CD4-positive, CD25-positive, alpha-beta regulatory T cell (primary cell): ENCODE measurements around the gene SNRNP70. TPM values are rescaled to one million over a fixed set of nuclear protein-coding genes. Genes with fewer than 3 reads are reported as not detected.

Source experiments
- ATAC-seq, 2 donors: fragments of 150-1000 bp; cut with Tn5 transposase; one replicate each; pipeline ENCODE4 v1.10.0; 2021; ENCODE audit warnings: low read depth in 2 of 2, moderate number of reproducible peaks in 2 of 2, moderate library complexity in 1 of 2
- DNase-seq, 3 donors: peaks; one replicate each; pipeline versions ENCODE4 v3.0.0 to v3.0.0-alpha.2; 2012 to 2022; ENCODE audit warnings: mixed read lengths in 1 of 3
- H3K27ac ChIP-seq: one replicate; pipeline ENCODE4 v1.7.0; 2013; ENCODE audit warnings: mild to moderate bottlenecking, low read length; ENCODE audit not compliant: insufficient read depth, poor library complexity, severe bottlenecking
- H3K27me3 ChIP-seq: one replicate; pipeline ENCODE4 v1.7.0; 2013; ENCODE audit warnings: low read length; ENCODE audit not compliant: control insufficient read depth, insufficient read depth
- H3K36me3 ChIP-seq: one replicate; pipeline ENCODE4 v1.7.0; 2013; ENCODE audit warnings: mild to moderate bottlenecking, low read length, moderate library complexity; ENCODE audit not compliant: control insufficient read depth, insufficient read depth
- H3K4me1 ChIP-seq: 2 replicates; pipeline ENCODE4 v1.7.0; 2013; ENCODE audit warnings: mild to moderate bottlenecking, low read length; ENCODE audit not compliant: insufficient read depth, control insufficient read depth, poor library complexity, severe bottlenecking
- H3K4me3 ChIP-seq: one replicate; pipeline ENCODE4 v1.7.0; 2013; ENCODE audit warnings: low read depth, mild to moderate bottlenecking, low read length, moderate library complexity
- H3K9me3 ChIP-seq, 2 experiments: 1 replicate in 1 of 2; 2 replicates in 1 of 2; pipeline ENCODE4 v1.7.0; 2013; ENCODE audit warnings: low read length in 2 of 2, mild to moderate bottlenecking in 1 of 2, moderate library complexity in 1 of 2; ENCODE audit not compliant: control insufficient read depth in 2 of 2
- H3K27ac Mint-ChIP-seq, 3 donors: one replicate each; pipeline ENCODE4 v1.8.0; 2020 to 2022; ENCODE audit warnings: mild to moderate bottlenecking in 3 of 3, mixed read lengths in 3 of 3, moderate library complexity in 2 of 3
- H3K27me3 Mint-ChIP-seq: one replicate; pipeline ENCODE4 v1.8.0; 2022; ENCODE audit warnings: mild to moderate bottlenecking, mixed read lengths
- H3K36me3 Mint-ChIP-seq: one replicate; pipeline ENCODE4 v1.8.0; 2020; ENCODE audit warnings: mixed read lengths
- H3K4me1 Mint-ChIP-seq, 4 donors: one replicate each; pipeline ENCODE4 v1.8.0; 2020 to 2022; ENCODE audit warnings: mixed read lengths in 4 of 4, mild to moderate bottlenecking in 1 of 4
- H3K4me3 Mint-ChIP-seq, 4 donors: one replicate each; pipeline ENCODE4 v1.8.0; 2020 to 2022; ENCODE audit warnings: mild to moderate bottlenecking in 4 of 4, mixed read lengths in 4 of 4, moderate library complexity in 3 of 4
- H3K9me3 Mint-ChIP-seq, 7 donors: one replicate each; pipeline ENCODE4 v1.8.0; 2020 to 2022; ENCODE audit warnings: mixed read lengths in 7 of 7, mild to moderate bottlenecking in 3 of 7, moderate library complexity in 2 of 7
- polyA plus RNA-seq, 4 donors: library from polyadenylated mRNA; unstranded; fragments of 300-500 nt; fragmentation: Illumina TruSeq; gene quantifications; one replicate each; pipeline ENCODE4 v1.2.3, GENCODE V29; 2021
- total RNA-seq: library from RNA; stranded (reverse); gene quantifications from one replicate; pipeline ENCODE4 v1.2.3, GENCODE V29; 2022

SNRNP70 gene
- total and polyA plus RNA-seq, 5 donors from 2014 or later, result 45.5 to 381 (median 54.8) TPM

GRCh38 chr19:49155005-49155819 lies 70.0 kb downstream of the SNRNP70 start, which contains the start of gene HRC:
TSS of gene HRC (minus strand) at chr19:49155396. CDS start at chr19:49155237, 159 bp downstream.
- peaks cover 13% of the 10 kb centered on the region for H3K27me3 ChIP-seq
- H3K27ac Mint-ChIP-seq, result peak within 1 kb of the TSS in 1 of 3 donors; percentile 15
- peak within 1 kb of the TSS in 2 of 4 donors; percentile 40 to 72 for H3K4me3 Mint-ChIP-seq

DNA sequence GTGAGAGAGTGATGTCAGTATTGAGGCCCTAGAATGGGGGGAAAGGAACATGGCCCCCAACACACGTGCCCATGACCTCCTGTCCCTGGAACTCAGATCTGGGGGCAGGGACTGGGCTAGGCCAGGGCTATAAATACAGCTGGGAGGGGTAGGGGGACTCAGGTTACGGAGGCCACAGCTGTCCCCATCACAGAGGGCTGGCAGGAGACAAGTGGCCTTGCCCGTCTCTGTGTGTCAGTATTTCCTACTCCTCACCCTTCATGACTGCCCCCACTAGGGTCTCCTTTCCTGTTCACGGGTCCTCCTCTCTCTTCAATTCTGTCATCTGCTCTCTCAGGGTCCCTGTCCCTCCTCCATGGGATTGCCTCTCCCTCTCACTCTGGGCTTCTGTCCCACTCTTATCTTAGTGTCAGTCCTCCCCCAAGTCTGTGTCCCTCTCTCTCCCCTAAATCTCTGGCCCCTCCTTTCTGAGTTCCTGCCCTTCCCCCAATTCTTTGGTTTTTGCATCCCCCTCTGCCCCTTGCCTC lies 70.6 kb downstream of the SNRNP70 start:
- ATAC-seq, result no peak
- Mint-ChIP-seq H3K4me1 (peaks cover 0 to 27% (median 12%) of the 10 kb centered on the region in 4 donors), H3K27me3 (peaks cover 76% of the 10 kb centered on the region), H3K4me3 (peak overlapping the region in 1 of 4 donors; percentile 40), H3K9me3 (peaks cover 0 to 15% (median 5%) of the 10 kb centered on the region in 7 donors), H3K27ac (no peak overlapping the region), H3K36me3 (no peaks in the 10 kb centered on the region)
- H3K27ac ChIP-seq, result no peak overlapping the region
- H3K4me1 ChIP-seq, result peaks cover 16% of the 10 kb centered on the region
- no peaks in the 10 kb centered on the region for H3K36me3 ChIP-seq
- H3K9me3 ChIP-seq, result peaks cover 0 to 8% of the 10 kb centered on the region in 2 experiments
- no peak for DNase-seq
- H3K27me3 ChIP-seq, result peaks cover 13% of the 10 kb centered on the region
- H3K4me3 ChIP-seq, result no peak overlapping the region

More at GRCh38 chr19:49155005-49155819, 70.0 kb downstream of the SNRNP70 start, which contains the start of gene HRC:
- Histone ChIP-seq H3K9me3 (peaks cover 0 to 8% of the 10 kb centered on the region in 2 experiments), H3K27ac (no peak within 1 kb of the TSS), H3K4me3 (no peak within 1 kb of the TSS), H3K36me3 (no peaks in the 10 kb centered on the region), H3K4me1 (peaks cover 23% of the 10 kb centered on the region)
- no peak for ATAC-seq
- peaks cover 0 to 15% (median 5%) of the 10 kb centered on the region in 7 donors for H3K9me3 Mint-ChIP-seq
- peaks cover 71% of the 10 kb centered on the region for H3K27me3 Mint-ChIP-seq
- H3K4me1 Mint-ChIP-seq, result peaks cover 0 to 30% (median 12%) of the 10 kb centered on the region in 4 donors
- DNase-seq, result no peak
- H3K36me3 Mint-ChIP-seq, result no peaks in the 10 kb centered on the region

DNA sequence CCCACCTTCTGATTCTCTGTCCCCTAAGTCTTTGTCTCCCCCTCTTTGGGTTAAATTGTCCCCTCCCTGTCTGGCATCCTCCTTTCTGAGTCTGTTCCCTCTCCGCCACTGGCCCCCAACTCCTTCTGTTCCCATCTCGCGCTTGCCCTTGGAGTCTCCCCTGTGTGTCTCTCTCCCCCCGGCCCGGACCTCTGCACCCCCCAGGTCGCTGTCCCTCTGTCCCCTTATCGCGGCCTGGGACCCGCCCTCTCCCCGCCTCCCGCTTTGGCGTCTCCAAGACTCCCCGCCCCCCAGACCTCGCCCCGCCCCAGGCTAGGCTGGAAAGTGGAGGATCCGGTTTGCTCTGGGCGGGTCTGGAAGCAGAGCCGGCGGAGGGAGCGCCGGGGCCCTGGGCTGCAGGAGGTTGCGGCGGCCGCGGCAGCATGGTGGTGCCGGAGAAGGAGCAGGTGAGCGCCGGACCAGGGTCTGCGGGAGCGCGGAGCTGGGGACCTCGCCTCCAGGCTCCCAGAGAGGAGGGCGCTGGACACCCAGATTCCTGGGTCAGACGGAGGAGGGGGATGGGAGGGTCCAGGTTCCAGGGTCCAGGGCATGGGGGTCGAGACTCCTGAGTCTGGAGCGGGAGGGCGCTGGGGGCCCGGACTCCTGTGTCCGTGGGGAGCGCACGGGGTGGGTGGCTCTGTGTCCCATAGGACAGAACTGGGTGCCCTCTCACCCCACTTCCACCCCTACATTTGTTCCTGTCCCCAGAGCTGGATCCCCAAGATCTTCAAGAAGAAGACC lies 72.4 kb downstream of the SNRNP70 start, which contains the start of gene TRPM4:
TSS of gene TRPM4 (plus strand) at position 348 of the 780 bp plus-strand sequence. CDS start at position 423, 75 bp downstream.
- Mint-ChIP-seq H3K27me3 (peaks cover 67% of the 10 kb centered on the region), H3K9me3 (peaks cover 0 to 10% (median 4%) of the 10 kb centered on the region in 7 donors), H3K4me3 (peak within 1 kb of the TSS in 1 of 4 donors; percentile 80), H3K4me1 (peaks cover 0 to 15% (median 8%) of the 10 kb centered on the region in 4 donors), H3K36me3 (no peaks in the 10 kb centered on the region), H3K27ac (no peak within 1 kb of the TSS)
- ATAC-seq, result peak in 1 of 2 donors; percentile 49
- peaks cover 5% of the 10 kb centered on the region for H3K27me3 ChIP-seq
- no peak for DNase-seq
- no peaks in the 10 kb centered on the region for H3K9me3 ChIP-seq
- H3K27ac ChIP-seq, result no peak within 1 kb of the TSS
- peaks cover 7% of the 10 kb centered on the region for H3K4me1 ChIP-seq
- no peak within 1 kb of the TSS for H3K4me3 ChIP-seq
- H3K36me3 ChIP-seq, result no peaks in the 10 kb centered on the region

Other genes starting within 250 kb of the SNRNP70 start
- 0.49 TPM for gene HSD17B14, start 249.0 kb upstream of the SNRNP70 start, total RNA-seq
- 1 to 10 TPM in 1 of 4 donors, under 1 TPM in 3; 0.29 to 2.0 (median 0.61) TPM for gene HSD17B14, start 249.0 kb upstream of the SNRNP70 start, polyA plus RNA-seq
- 2.8 TPM for gene PLEKHA4, start 216.8 kb upstream of the SNRNP70 start, total RNA-seq
- 1 to 10 TPM in 3 of 4 donors, under 1 TPM in 1; 0.84 to 4.6 (median 1.7) TPM for gene PLEKHA4, start 216.8 kb upstream of the SNRNP70 start, polyA plus RNA-seq
- gene PPP1R15A, start 213.0 kb upstream of the SNRNP70 start, total RNA-seq, result 840 TPM
- 10 to 100 TPM; 39.1 to 65.6 (median 52.4) TPM for gene PPP1R15A, start 213.0 kb upstream of the SNRNP70 start, polyA plus RNA-seq
- gene TULP2, start 186.7 kb upstream of the SNRNP70 start, total RNA-seq, result not detected
- gene TULP2, start 186.7 kb upstream of the SNRNP70 start, polyA plus RNA-seq, result not detected
- gene NUCB1, start 185.1 kb upstream of the SNRNP70 start, total RNA-seq, result 133 TPM
- 10 to 100 TPM; 72.8 to 99.3 (median 86.4) TPM for gene NUCB1, start 185.1 kb upstream of the SNRNP70 start, polyA plus RNA-seq
- gene DHDH, start 151.8 kb upstream of the SNRNP70 start, total RNA-seq, result not detected
- gene DHDH, start 151.8 kb upstream of the SNRNP70 start, polyA plus RNA-seq, result 1 to 10 TPM in 2 of 4 donors, under 1 TPM in 2; 0.68 to 2.4 (median 1.1) TPM
- 92.8 TPM for gene BAX, start 130.6 kb upstream of the SNRNP70 start, total RNA-seq
- gene BAX, start 130.6 kb upstream of the SNRNP70 start, polyA plus RNA-seq, result 10 to 100 TPM; 47.9 to 73.1 (median 61.1) TPM
- 575 TPM for gene FTL, start 120.1 kb upstream of the SNRNP70 start, total RNA-seq
- gene FTL, start 120.1 kb upstream of the SNRNP70 start, polyA plus RNA-seq, result 1,000 to 10,000 TPM; 4,061 to 5,675 (median 4,823) TPM
- 37.1 TPM for gene GYS1, start 92.1 kb upstream of the SNRNP70 start, total RNA-seq
- gene GYS1, start 92.1 kb upstream of the SNRNP70 start, polyA plus RNA-seq, result 10 to 100 TPM; 24.5 to 28.8 (median 26.2) TPM
- 18.5 TPM for gene RUVBL2, start 91.6 kb upstream of the SNRNP70 start, total RNA-seq
- gene RUVBL2, start 91.6 kb upstream of the SNRNP70 start, polyA plus RNA-seq, result 10 to 100 TPM; 49.1 to 60.2 (median 52.9) TPM
- gene LHB, start 68.4 kb upstream of the SNRNP70 start, total RNA-seq, result not detected
- gene LHB, start 68.4 kb upstream of the SNRNP70 start, polyA plus RNA-seq, result not detected
- gene CGB3, start 61.1 kb upstream of the SNRNP70 start, total RNA-seq, result not detected
- not detected for gene CGB3, start 61.1 kb upstream of the SNRNP70 start, polyA plus RNA-seq
- gene CGB2, start 53.6 kb upstream of the SNRNP70 start, total RNA-seq, result not detected
- not detected for gene CGB2, start 53.6 kb upstream of the SNRNP70 start, polyA plus RNA-seq
- not detected for gene CGB1, start 48.6 kb upstream of the SNRNP70 start, total RNA-seq
- not detected for gene CGB1, start 48.6 kb upstream of the SNRNP70 start, polyA plus RNA-seq
- gene CGB5, start 41.6 kb upstream of the SNRNP70 start, total RNA-seq, result not detected
- gene CGB5, start 41.6 kb upstream of the SNRNP70 start, polyA plus RNA-seq, result not detected
- not detected for gene CGB8, start 36.3 kb upstream of the SNRNP70 start, total RNA-seq
- not detected for gene CGB8, start 36.3 kb upstream of the SNRNP70 start, polyA plus RNA-seq
- not detected for gene CGB7, start 27.7 kb upstream of the SNRNP70 start, total RNA-seq
- not detected for gene CGB7, start 27.7 kb upstream of the SNRNP70 start, polyA plus RNA-seq
- gene NTF4, start 20.6 kb upstream of the SNRNP70 start, total RNA-seq, result not detected
- gene NTF4, start 20.6 kb upstream of the SNRNP70 start, polyA plus RNA-seq, result not detected
- gene KCNA7, start 12.8 kb upstream of the SNRNP70 start, total RNA-seq, result not detected
- gene KCNA7, start 12.8 kb upstream of the SNRNP70 start, polyA plus RNA-seq, result not detected
- gene LIN7B, start 28.9 kb downstream of the SNRNP70 start, total RNA-seq, result 5.5 TPM
- 1 to 10 TPM; 2.6 to 4.4 (median 4.2) TPM for gene LIN7B, start 28.9 kb downstream of the SNRNP70 start, polyA plus RNA-seq
- gene C19orf73, start 33.7 kb downstream of the SNRNP70 start, total RNA-seq, result 1.7 TPM
- gene C19orf73, start 33.7 kb downstream of the SNRNP70 start, polyA plus RNA-seq, result 1 to 10 TPM; 1.1 to 3.7 (median 2.0) TPM
- 2.6 TPM for gene PPFIA3, start 34.1 kb downstream of the SNRNP70 start, total RNA-seq
- gene PPFIA3, start 34.1 kb downstream of the SNRNP70 start, polyA plus RNA-seq, result under 1 TPM in 3 of 4 donors, not detected in 1; 0.11 to 0.17 (median 0.17) TPM
- not detected for gene HRC, start 69.9 kb downstream of the SNRNP70 start, total RNA-seq
- not detected for gene HRC, start 69.9 kb downstream of the SNRNP70 start, polyA plus RNA-seq
- gene TRPM4, start 72.3 kb downstream of the SNRNP70 start, total RNA-seq, result not detected
- not detected for gene TRPM4, start 72.3 kb downstream of the SNRNP70 start, polyA plus RNA-seq
- 8.6 TPM for gene SLC6A16, start 239.7 kb downstream of the SNRNP70 start, total RNA-seq
- 1 to 10 TPM in 3 of 4 donors, under 1 TPM in 1; 0.81 to 2.0 (median 1.4) TPM for gene SLC6A16, start 239.7 kb downstream of the SNRNP70 start, polyA plus RNA-seq
- gene CD37, start 250.0 kb downstream of the SNRNP70 start, total RNA-seq, result 351 TPM
- 100 to 1,000 TPM; 149 to 187 (median 162) TPM for gene CD37, start 250.0 kb downstream of the SNRNP70 start, polyA plus RNA-seq